HUES48 (cell line): ENCODE data around the gene LPIN3.
"Not testable (repeated sequence)": the region's sequence is repeated elsewhere in the genome, so short reads cannot be mapped to it uniquely, and the experiment has no call there.

Experiments
- H3K27ac ChIP-seq: one replicate; pipeline ENCODE4 v1.7.0; 2013; ENCODE audit warnings: low read depth, low read length, inconsistent platforms
- H3K27me3 ChIP-seq: 2 replicates; pipeline ENCODE4 v1.6.1; 2013; ENCODE audit warnings: mild to moderate bottlenecking, low read length; ENCODE audit not compliant: control insufficient read depth, insufficient read depth
- H3K36me3 ChIP-seq: 2 replicates; pipeline ENCODE4 v1.6.1; 2013; ENCODE audit warnings: low read length; ENCODE audit not compliant: control insufficient read depth, insufficient read depth
- H3K4me1 ChIP-seq: 2 replicates; pipeline ENCODE4 v1.6.1; 2013; ENCODE audit warnings: mild to moderate bottlenecking, low read length; ENCODE audit not compliant: control insufficient read depth, insufficient read depth
- H3K4me3 ChIP-seq: 2 replicates; pipeline ENCODE4 v1.5.1; 2013; ENCODE audit warnings: mild to moderate bottlenecking, low read depth, low read length
- H3K9ac ChIP-seq: 2 replicates; pipeline ENCODE4 v1.6.1; 2013; ENCODE audit warnings: mild to moderate bottlenecking, low read depth, low read length, moderate library complexity
- H3K9me3 ChIP-seq: 2 replicates; pipeline ENCODE4 v1.6.1; 2013; ENCODE audit warnings: low read length; ENCODE audit not compliant: control insufficient read depth, insufficient read depth

The LPIN3 gene

GRCh38 chr20:41308290-41308711 is 32.3 kb upstream of the LPIN3 start:
- Histone ChIP-seq H3K27ac (peak overlapping the region; percentile 22), H3K4me1 (peaks cover 13% of the 10 kb centered on the region), H3K27me3 (no peaks in the 10 kb centered on the region), H3K9me3 (no peaks in the 10 kb centered on the region), H3K36me3 (no peaks in the 10 kb centered on the region), H3K4me3 (no peak overlapping the region), H3K9ac (no peak overlapping the region)

GRCh38 chr20:41308726-41309413 is 31.8 kb upstream of the LPIN3 start:
- Histone ChIP-seq H3K4me3 (no peak overlapping the region), H3K9ac (no peak overlapping the region), H3K4me1 (peaks cover 13% of the 10 kb centered on the region), H3K27ac (peak overlapping the region; percentile 16), H3K9me3 (no peaks in the 10 kb centered on the region), H3K27me3 (no peaks in the 10 kb centered on the region), H3K36me3 (no peaks in the 10 kb centered on the region)

GRCh38 chr20:41309817-41310216 is 30.8 kb upstream of the LPIN3 start:
- peaks cover 13% of the 10 kb centered on the region for H3K4me1 ChIP-seq
- H3K27ac ChIP-seq, result no peak overlapping the region
- H3K9me3 ChIP-seq, result no peaks in the 10 kb centered on the region
- no peak overlapping the region for H3K9ac ChIP-seq
- H3K36me3 ChIP-seq, result no peaks in the 10 kb centered on the region
- H3K4me3 ChIP-seq, result no peak overlapping the region
- no peaks in the 10 kb centered on the region for H3K27me3 ChIP-seq

- peaks cover 19% of the 10 kb centered on the region for H3K4me1 ChIP-seq
- not testable (repeated sequence) for H3K27ac ChIP-seq, H3K36me3 ChIP-seq, H3K27me3 ChIP-seq, H3K4me3 ChIP-seq, H3K9ac ChIP-seq, H3K9me3 ChIP-seq
Measured at GRCh38 chr20:41312009-41312408, 28.6 kb upstream of the LPIN3 start.

GRCh38 chr20:41314386-41314785 is 26.2 kb upstream of the LPIN3 start:
- Histone ChIP-seq H3K9ac (no peak overlapping the region), H3K4me1 (peaks cover 6% of the 10 kb centered on the region), H3K36me3 (no peaks in the 10 kb centered on the region), H3K27ac (no peak overlapping the region), H3K27me3 (no peaks in the 10 kb centered on the region), H3K9me3 (no peaks in the 10 kb centered on the region), H3K4me3 (no peak overlapping the region)

GRCh38 chr20:41316051-41316450 is 24.6 kb upstream of the LPIN3 start:
- Histone ChIP-seq H3K36me3 (no peaks in the 10 kb centered on the region), H3K4me3 (no peak overlapping the region), H3K9me3 (no peaks in the 10 kb centered on the region), H3K27ac (no peak overlapping the region), H3K9ac (no peak overlapping the region), H3K4me1 (peaks cover 6% of the 10 kb centered on the region), H3K27me3 (no peaks in the 10 kb centered on the region)

- H3K27ac ChIP-seq, result peak overlapping the region; percentile 40
- no peaks in the 10 kb centered on the region for H3K27me3 ChIP-seq
- H3K4me1 ChIP-seq, result peaks cover 6% of the 10 kb centered on the region
- peak overlapping the region; percentile 83 for H3K4me3 ChIP-seq
- H3K9ac ChIP-seq, result peak overlapping the region; percentile 13; the same call in 1 of the 2 replicates
- no peaks in the 10 kb centered on the region for H3K9me3 ChIP-seq
- H3K36me3 ChIP-seq, result no peaks in the 10 kb centered on the region
Measured at GRCh38 chr20:41316602-41317545, 23.7 kb upstream of the LPIN3 start.

GRCh38 chr20:41317546-41318270 is 22.9 kb upstream of the LPIN3 start, which contains the start of gene ZHX3:
Gene ZHX3, minus strand, starts transcription at chr20:41317731. Its CDS starts 112,815 bp downstream, at chr20:41204916.
- peak within 1 kb of the TSS; percentile 40 for H3K27ac ChIP-seq
- H3K4me3 ChIP-seq, result peak within 1 kb of the TSS; percentile 83
- no peaks in the 10 kb centered on the region for H3K36me3 ChIP-seq
- H3K27me3 ChIP-seq, result no peaks in the 10 kb centered on the region
- peaks cover 6% of the 10 kb centered on the region for H3K4me1 ChIP-seq
- H3K9me3 ChIP-seq, result no peaks in the 10 kb centered on the region
- H3K9ac ChIP-seq, result peak within 1 kb of the TSS; percentile 13; the same call in 1 of the 2 replicates

- no peak overlapping the region for H3K9ac ChIP-seq
Measured at GRCh38 chr20:41318271-41318649, 22.4 kb upstream of the LPIN3 start.

GRCh38 chr20:41320441-41320840 is 20.2 kb upstream of the LPIN3 start:
- Histone ChIP-seq H3K4me3 (no peak overlapping the region), H3K27ac (no peak overlapping the region), H3K4me1 (peaks cover 6% of the 10 kb centered on the region), H3K36me3 (no peaks in the 10 kb centered on the region), H3K27me3 (no peaks in the 10 kb centered on the region), H3K9me3 (no peaks in the 10 kb centered on the region), H3K9ac (no peak overlapping the region)

More at GRCh38 chr20:41318271-41318649, 22.4 kb upstream of the LPIN3 start:
- H3K4me3 ChIP-seq, result peak overlapping the region; percentile 83
- H3K9me3 ChIP-seq, result no peaks in the 10 kb centered on the region
- H3K4me1 ChIP-seq, result peaks cover 6% of the 10 kb centered on the region
- no peaks in the 10 kb centered on the region for H3K36me3 ChIP-seq
- H3K27me3 ChIP-seq, result no peaks in the 10 kb centered on the region
- no peak overlapping the region for H3K27ac ChIP-seq
